8988T (cell line): ENCODE measurements around the gene RHCE.
"Not testable (repeated sequence)": the region's sequence is repeated elsewhere in the genome, so short reads cannot be mapped to it uniquely, and the experiment has no call there.

ENCODE experiments used
- DNase-seq: peaks from one replicate; pipeline ENCODE4 v3.0.0; 2011

The RHCE gene

GRCh38 chr1:25397549-25397948 is 23.1 kb downstream of the RHCE start:
- not testable (repeated sequence) for DNase-seq

- no peak for DNase-seq
Observed at GRCh38 chr1:25392841-25393240, 27.8 kb downstream of the RHCE start.

GRCh38 chr1:25389721-25390120 is 30.9 kb downstream of the RHCE start:
- DNase-seq = not testable (repeated sequence)

- not testable (repeated sequence) for DNase-seq
Observed at GRCh38 chr1:25388691-25389090, 31.9 kb downstream of the RHCE start.

- DNase-seq = not testable (repeated sequence)
Observed at GRCh38 chr1:25387096-25387495, 33.5 kb downstream of the RHCE start.

GRCh38 chr1:25383875-25384274 is 36.8 kb downstream of the RHCE start:
- DNase-seq = not testable (repeated sequence)

GRCh38 chr1:25383090-25383489 is 37.5 kb downstream of the RHCE start:
- not testable (repeated sequence) for DNase-seq

GRCh38 chr1:25382543-25382942 is 38.1 kb downstream of the RHCE start:
- DNase-seq = not testable (repeated sequence)

- not testable (repeated sequence) for DNase-seq
Observed at GRCh38 chr1:25378367-25378766, 42.3 kb downstream of the RHCE start.

GRCh38 chr1:25371757-25372156 is 48.9 kb downstream of the RHCE start:
- not testable (repeated sequence) for DNase-seq

GRCh38 chr1:25369691-25370271 is 50.8 kb downstream of the RHCE start:
- not testable (repeated sequence) for DNase-seq

- no peak for DNase-seq
Observed at GRCh38 chr1:25369241-25369640, 51.4 kb downstream of the RHCE start.

GRCh38 chr1:25362634-25363559 is 57.7 kb downstream of the RHCE start:
- DNase-seq = not testable (repeated sequence)

GRCh38 chr1:25361901-25362300 is 58.7 kb downstream of the RHCE start:
- no peak for DNase-seq

- DNase-seq = no peak
Observed at GRCh38 chr1:25360596-25361581, 59.7 kb downstream of the RHCE start.

GRCh38 chr1:25356848-25357247 is 63.8 kb downstream of the RHCE start:
- DNase-seq = no peak

- no peak for DNase-seq
Observed at GRCh38 chr1:25356441-25356840, 64.2 kb downstream of the RHCE start.

GRCh38 chr1:25355841-25356395 is 64.7 kb downstream of the RHCE start:
- no peak for DNase-seq

GRCh38 chr1:25349606-25350005 is 71.0 kb downstream of the RHCE start:
- DNase-seq = no peak

GRCh38 chr1:25347556-25347955 is 73.1 kb downstream of the RHCE start:
- no peak for DNase-seq

GRCh38 chr1:25343872-25344271 is 76.8 kb downstream of the RHCE start:
- DNase-seq = no peak

GRCh38 chr1:25342846-25343245 is 77.8 kb downstream of the RHCE start:
- no peak for DNase-seq

GRCh38 chr1:25341746-25342145 is 78.9 kb downstream of the RHCE start:
- DNase-seq = no peak
